Prostate gland (tissue), 2 donors: ENCODE results near the gene TMEM266. TPM values are rescaled to one million over a fixed set of nuclear protein-coding genes. Genes with fewer than 3 reads are reported as not detected.

Source experiments
- DNase-seq: peaks from one replicate; pipeline ENCODE4 v3.0.0-alpha.2; 2019; ENCODE audit warnings: low spot score
- H3K27ac ChIP-seq, 2 donors: fragments of 200-600 bp; sonication (generic); 2 replicates each; pipeline ENCODE4 v1.5.1; 2017 to 2019
- H3K27me3 ChIP-seq: fragments of 200-600 bp; sonication (generic); replicated peaks from 2 replicates; pipeline ENCODE4 v1.5.1; 2019; ENCODE audit not compliant: insufficient read depth
- H3K36me3 ChIP-seq, 2 donors: fragments of 200-600 bp; sonication (generic); 1 replicate in 1 of 2; 2 replicates in 1 of 2; pipeline versions ENCODE4 v1.5.1 to v1.8.1; 2017 to 2019
- H3K4me1 ChIP-seq: fragments of 200-600 bp; sonication (generic); replicated peaks from 2 replicates; pipeline ENCODE4 v1.5.1; 2019
- H3K4me3 ChIP-seq, 2 donors: fragments of 200-600 bp; sonication (generic); 2 replicates each; pipeline ENCODE4 v1.5.1; 2017 to 2019
- H3K9me3 ChIP-seq: fragments of 200-600 bp; sonication (generic); 2 replicates; pipeline ENCODE4 v1.5.1; 2017
- CTCF ChIP-seq, 4 experiments: fragments of 200-600 bp in 2 of 4; fragments of 450-650 bp in 2 of 4; sonication (generic) in 2 of 4; IDR thresholded peaks; 1 replicate in 3 of 4; 2 replicates in 1 of 4; pipeline ENCODE4 v1.5.1; 2016 to 2019; ENCODE audit warnings: antibody characterized with exemption in 4 of 4, mild to moderate bottlenecking in 2 of 4, moderate library complexity in 2 of 4
- POLR2A ChIP-seq: fragments of 450-650 bp; IDR thresholded peaks from one replicate; pipeline ENCODE4 v1.6.1; 2016; ENCODE audit warnings: antibody characterized with exemption, mild to moderate bottlenecking
- POLR2AphosphoS5 ChIP-seq: sonication (generic); formaldehyde crosslinking; IDR thresholded peaks from one replicate; pipeline ENCODE4 v1.6.1; 2017; ENCODE audit warnings: antibody characterized with exemption
- WGBS: methylation state at CpG from one replicate; pipeline ENCODE4 v1.1.5; 2018; 5-methylcytosine and 5-hydroxymethylcytosine counted together
- intact Hi-C: fragments of 100-400 bp; cut with DNase I; formaldehyde crosslinking; loops from one replicate; pipeline ENCODE4 v1.14.2; 2022
- total RNA-seq, 2 donors: library from RNA; depleted of rRNA; stranded (reverse); fragments of >200 nt; gene quantifications; one replicate each; pipeline ENCODE4 v1.1.0, GENCODE V29; 2016

Gene TMEM266
- total RNA-seq, 2 donors from 2014 or later = 5.9 to 6.0 TPM

- Histone ChIP-seq H3K27me3 (no peaks in the 10 kb centered on the region), H3K4me1 (no peaks in the 10 kb centered on the region), H3K9me3 (no peaks in the 10 kb centered on the region), H3K4me3 (no peak overlapping the region), H3K36me3 (no peaks in the 10 kb centered on the region), H3K27ac (no peak overlapping the region)
- DNase-seq = peak; percentile 54
- 10% methylated on average over 21 of the region's 21 CpGs for WGBS
- intact Hi-C loops = no loop called here
- TF ChIP-seq CTCF (IDR thresholded peaks at IDR 0.05) (peak; percentile 65 to 90 (median 76)), POLR2A (no peak), POLR2AphosphoS5 (peak; percentile 37)
Observed at GRCh38 chr15:76147906-76148570, 88.3 kb downstream of the TMEM266 start.

- WGBS = 43% methylated on average over 4 of the region's 4 CpGs
- TF ChIP-seq CTCF (IDR thresholded peaks at IDR 0.05) (no peak), POLR2AphosphoS5 (no peak), POLR2A (no peak)
- no peak overlapping the region for H3K4me3 ChIP-seq
- H3K4me1 ChIP-seq = no peaks in the 10 kb centered on the region
- H3K36me3 ChIP-seq = no peaks in the 10 kb centered on the region
- no peaks in the 10 kb centered on the region for H3K9me3 ChIP-seq
- no peak overlapping the region for H3K27ac ChIP-seq
- H3K27me3 ChIP-seq = no peaks in the 10 kb centered on the region
- DNase-seq = no peak
- intact Hi-C loops = no loop called here
Observed at GRCh38 chr15:76149291-76149915, 89.6 kb downstream of the TMEM266 start.

- no peak for TF ChIP-seq POLR2AphosphoS5
- TF ChIP-seq CTCF (IDR thresholded peaks at IDR 0.05) = no peak
- no peak for TF ChIP-seq POLR2A
- WGBS = 24% methylated on average over 7 of the region's 7 CpGs
- Histone ChIP-seq H3K27ac (peak overlapping the region in 1 of 2 donors; percentile 6), H3K36me3 (no peaks in the 10 kb centered on the region), H3K4me1 (no peaks in the 10 kb centered on the region), H3K27me3 (no peaks in the 10 kb centered on the region), H3K9me3 (no peaks in the 10 kb centered on the region), H3K4me3 (no peak overlapping the region)
- DNase-seq = peak; percentile 39
- intact Hi-C loops = no loop called here
Observed at GRCh38 chr15:76150513-76150912, 90.7 kb downstream of the TMEM266 start.

- no peaks in the 10 kb centered on the region for H3K4me1 ChIP-seq
- WGBS = 19% methylated on average over 9 of the region's 9 CpGs
- peak; percentile 86 for DNase-seq
- no peak overlapping the region for H3K4me3 ChIP-seq
- H3K36me3 ChIP-seq = no peaks in the 10 kb centered on the region
- intact Hi-C loops = no loop called here
- H3K27me3 ChIP-seq = no peaks in the 10 kb centered on the region
- no peaks in the 10 kb centered on the region for H3K9me3 ChIP-seq
- TF ChIP-seq POLR2A = no peak
- peak; percentile 67 for TF ChIP-seq POLR2AphosphoS5
- TF ChIP-seq CTCF (IDR thresholded peaks at IDR 0.05) = peak; percentile 64 to 85 (median 72)
- no peak overlapping the region for H3K27ac ChIP-seq
Observed at GRCh38 chr15:76150971-76151598, 91.3 kb downstream of the TMEM266 start.
